ENCODE results near the gene MYBPC1. TPM values are rescaled to one million over a fixed set of nuclear protein-coding genes. Genes with fewer than 3 reads are reported as not detected.

Gene MYBPC1
- total RNA-seq, 1 experiment from 2014 or later: not detected

DNA sequence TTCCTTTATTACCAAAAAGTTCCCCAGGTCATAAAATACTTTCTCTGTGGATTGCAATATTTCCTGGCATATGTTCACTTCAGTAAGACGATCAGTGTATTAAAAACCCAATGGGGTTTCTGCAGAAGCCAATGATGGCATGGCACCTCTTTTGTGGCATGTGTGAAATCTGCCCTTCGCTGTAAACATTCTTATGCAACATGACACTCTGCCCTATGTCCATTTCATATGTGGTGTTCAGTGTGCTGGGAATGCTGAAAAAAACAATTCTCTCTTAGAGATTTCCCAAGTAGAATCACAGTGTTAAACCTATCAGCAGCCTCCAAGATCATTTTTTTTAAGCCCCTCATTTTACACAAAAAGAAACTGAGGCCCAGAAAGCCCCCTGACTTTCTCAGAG is 2.3 kb upstream of the MYBPC1 start:
- Histone ChIP-seq H3K14ac (ENCODE audit: insufficient read depth, low read length) (no peak overlapping the region), H3K4me1 (ENCODE audit: insufficient read depth, low read length) (no peaks in the 10 kb centered on the region; the same call in 1 of the 2 replicates), H2AFZ (ENCODE audit: low read length) (no peak overlapping the region), H3K27me3 (ENCODE audit: insufficient read depth, low read length) (no peaks in the 10 kb centered on the region), H3K9me3 (ENCODE audit: control insufficient read depth, low read depth, low read length) (no peaks in the 10 kb centered on the region), H2BK15ac (ENCODE audit: low read depth, low read length) (no peak overlapping the region), H3K18ac (ENCODE audit: insufficient read length, low read depth, low read length) (no peak overlapping the region), H2BK20ac (ENCODE audit: low read depth, low read length, poor library complexity, severe bottlenecking) (no peak overlapping the region), H2BK5ac (ENCODE audit: insufficient read length, low read length) (no peak overlapping the region), H2AK5ac (ENCODE audit: insufficient read length, low read length) (no peak overlapping the region), H2BK12ac (ENCODE audit: insufficient read length, low read depth, low read length) (no peak overlapping the region), H3K4ac (ENCODE audit: low read depth, low read length) (no peak overlapping the region), H3K23ac (ENCODE audit: insufficient read length, low read depth, low read length) (no peak overlapping the region), H3K23me2 (ENCODE audit: insufficient read length, low read depth, low read length, poor library complexity, severe bottlenecking) (no peaks in the 10 kb centered on the region), H3K4me2 (ENCODE audit: insufficient read depth, insufficient read length, low read length) (no peak overlapping the region), H3K56ac (ENCODE audit: insufficient read length, low read depth, low read length) (no peak overlapping the region), H3K27ac (ENCODE audit: insufficient read length, low read depth, low read length) (no peak overlapping the region), H4K5ac (ENCODE audit: insufficient read length, low read depth, low read length) (no peak overlapping the region), H4K8ac (replicated peaks; ENCODE audit: insufficient read length, low read depth, low read length) (no peak overlapping the region), H3K9ac (ENCODE audit: extremely low read depth, insufficient read length, low read length) (no peak overlapping the region), H3K79me1 (ENCODE audit: insufficient read depth, low read depth, low read length, poor library complexity, severe bottlenecking) (no peaks in the 10 kb centered on the region), H2BK120ac (ENCODE audit: low read depth, low read length, poor library complexity, severe bottlenecking) (no peak overlapping the region), H4K91ac (ENCODE audit: insufficient read length, low read depth, low read length) (no peak overlapping the region), H3K79me2 (ENCODE audit: insufficient read depth, low read length) (no peaks in the 10 kb centered on the region), H4K20me1 (ENCODE audit: control insufficient read depth, insufficient read depth, insufficient read length) (no peaks in the 10 kb centered on the region), H3T11ph (ENCODE audit: low read length) (no peak overlapping the region)
- no CpG with 5 or more reads among the region's 2 CpGs for WGBS (ENCODE audit: extremely low coverage, insufficient read length, low lambda C conversion rate)
- Mint-ChIP-seq H3K27ac (no peak overlapping the region), H3K27me3 (ENCODE audit: low read depth) (no peaks in the 10 kb centered on the region), H3K36me3 (ENCODE audit: insufficient read depth in 1 of 3, low read depth in 3 of 3) (0 out of 7 replicates have a peak, but pooled peaks cover 0 to under 1% (median 0%) of the 10 kb centered on the region in 3 experiments), H3K9me3 (peaks cover 0 to 2% of the 10 kb centered on the region in 2 experiments; a peak in 1 of 5 replicates), H3K4me1 (peaks cover 13 to 18% of the 10 kb centered on the region in 2 experiments), H3K4me3 (no peak overlapping the region)
- DNase-seq: no peak
- TF ChIP-seq, protein P1, sequence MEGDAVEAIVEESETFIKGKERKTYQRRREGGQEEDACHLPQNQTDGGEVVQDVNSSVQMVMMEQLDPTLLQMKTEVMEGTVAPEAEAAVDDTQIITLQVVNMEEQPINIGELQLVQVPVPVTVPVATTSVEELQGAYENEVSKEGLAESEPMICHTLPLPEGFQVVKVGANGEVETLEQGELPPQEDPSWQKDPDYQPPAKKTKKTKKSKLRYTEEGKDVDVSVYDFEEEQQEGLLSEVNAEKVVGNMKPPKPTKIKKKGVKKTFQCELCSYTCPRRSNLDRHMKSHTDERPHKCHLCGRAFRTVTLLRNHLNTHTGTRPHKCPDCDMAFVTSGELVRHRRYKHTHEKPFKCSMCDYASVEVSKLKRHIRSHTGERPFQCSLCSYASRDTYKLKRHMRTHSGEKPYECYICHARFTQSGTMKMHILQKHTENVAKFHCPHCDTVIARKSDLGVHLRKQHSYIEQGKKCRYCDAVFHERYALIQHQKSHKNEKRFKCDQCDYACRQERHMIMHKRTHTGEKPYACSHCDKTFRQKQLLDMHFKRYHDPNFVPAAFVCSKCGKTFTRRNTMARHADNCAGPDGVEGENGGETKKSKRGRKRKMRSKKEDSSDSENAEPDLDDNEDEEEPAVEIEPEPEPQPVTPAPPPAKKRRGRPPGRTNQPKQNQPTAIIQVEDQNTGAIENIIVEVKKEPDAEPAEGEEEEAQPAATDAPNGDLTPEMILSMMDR (conservative IDR thresholded peaks at IDR 0.05): no peak
